ENCODE data around the gene GPRC5D. TPM values are rescaled to one million over a fixed set of nuclear protein-coding genes. Genes with fewer than 3 reads are reported as not detected.

Gene GPRC5D
- polyA plus RNA-seq, 1 donor (not counting 4 experiments of a cell fraction or from before 2014, with no cell fraction given): 0.08 TPM

DNA sequence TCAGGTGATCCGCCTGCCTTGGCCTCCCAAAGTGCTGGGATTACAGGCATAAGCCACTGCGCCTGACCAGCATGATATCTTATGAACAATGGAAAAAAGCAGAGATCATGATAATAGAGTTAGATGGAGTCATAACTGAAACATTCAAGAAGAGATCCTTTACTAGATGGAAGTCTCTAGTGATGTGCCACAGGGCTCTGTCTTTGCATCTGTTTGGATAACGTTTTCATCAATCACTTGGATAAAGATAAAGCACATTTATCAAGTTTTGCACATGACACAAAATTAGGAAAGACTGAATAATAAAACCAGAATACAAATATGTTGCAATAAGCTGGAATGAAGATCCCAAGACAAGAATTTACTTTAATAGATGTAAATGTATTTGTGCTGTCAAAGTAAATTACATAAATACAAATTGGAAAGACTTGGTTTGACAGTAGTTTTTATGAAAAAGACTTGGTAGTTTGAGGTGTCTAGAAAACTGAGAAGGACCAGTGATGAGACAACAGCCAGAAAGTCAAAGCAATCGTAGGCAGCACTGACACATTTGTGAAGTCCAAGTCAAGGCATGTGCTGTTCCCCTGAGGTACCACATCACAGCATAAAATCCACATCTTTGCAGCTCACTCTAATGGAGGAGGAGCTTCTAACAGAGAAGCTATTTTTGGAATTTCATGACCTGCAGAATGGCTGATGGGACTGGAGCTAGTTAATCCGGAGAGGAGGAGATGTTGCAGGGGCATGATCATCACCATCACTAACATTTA is 32.1 kb downstream of the GPRC5D start:
- dilution Hi-C loops (cut with MboI; ENCODE audit: extremely low pct_ligation_motif_present, low sequenced_read_pairs): no loop called here
- Histone ChIP-seq H4K20me1 (ENCODE audit: control insufficient read depth, extremely low read depth, insufficient read depth, low read length) (no peaks in the 10 kb centered on the region), H3K9ac (ENCODE audit: control insufficient read depth, extremely low read depth, insufficient read depth, low read length) (no peak overlapping the region), H3K4me3 (ENCODE audit: control insufficient read depth in 2 of 3, extremely low read depth in 1 of 3, insufficient read depth in 2 of 3, low read depth in 1 of 3, low read length in 3 of 3) (no peak overlapping the region), H2AFZ (ENCODE audit: control insufficient read depth, low read length) (no peak overlapping the region), H3K27ac (ENCODE audit: control insufficient read depth, insufficient read depth, low read length) (no peak overlapping the region), H3K9me1 (ENCODE audit: control insufficient read depth, extremely low read depth, insufficient read depth, low read length) (no peaks in the 10 kb centered on the region), H3K9me3 (ENCODE audit: control insufficient read depth, low read depth, low read length) (no peaks in the 10 kb centered on the region), H3K4me1 (ENCODE audit: control insufficient read depth, extremely low read depth, insufficient read depth, low read length) (no peaks in the 10 kb centered on the region), H3K4me2 (ENCODE audit: control insufficient read depth, extremely low read depth, insufficient read depth, low read depth, low read length) (no peak overlapping the region), H3K79me2 (ENCODE audit: control insufficient read depth, insufficient read depth, low read length) (no peaks in the 10 kb centered on the region), H3K36me3 (ENCODE audit: control insufficient read depth in 2 of 2, extremely low read depth in 1 of 2, insufficient read depth in 2 of 2, low read length in 2 of 2) (peaks cover 7 to 9% of the 10 kb centered on the region in 2 experiments), H3K27me3 (ENCODE audit: control insufficient read depth, extremely low read depth, insufficient read depth, low read length) (no peaks in the 10 kb centered on the region)
- TF ChIP-seq CTCF (optimal IDR thresholded peaks at IDR 0.05 in 1 of 3, IDR thresholded peaks at IDR 0.05 in 1 of 3, conservative IDR thresholded peaks at IDR 0.05 in 1 of 3; ENCODE audit: extremely low read depth in 1 of 3, insufficient read depth in 2 of 3, low read length in 3 of 3) (no peak), EZH2 (IDR thresholded peaks at IDR 0.05; ENCODE audit: low read length) (no peak)
- no peak for DNase-seq (ENCODE audit: low read depth, low spot score)
- FAIRE-seq: no peak

DNA sequence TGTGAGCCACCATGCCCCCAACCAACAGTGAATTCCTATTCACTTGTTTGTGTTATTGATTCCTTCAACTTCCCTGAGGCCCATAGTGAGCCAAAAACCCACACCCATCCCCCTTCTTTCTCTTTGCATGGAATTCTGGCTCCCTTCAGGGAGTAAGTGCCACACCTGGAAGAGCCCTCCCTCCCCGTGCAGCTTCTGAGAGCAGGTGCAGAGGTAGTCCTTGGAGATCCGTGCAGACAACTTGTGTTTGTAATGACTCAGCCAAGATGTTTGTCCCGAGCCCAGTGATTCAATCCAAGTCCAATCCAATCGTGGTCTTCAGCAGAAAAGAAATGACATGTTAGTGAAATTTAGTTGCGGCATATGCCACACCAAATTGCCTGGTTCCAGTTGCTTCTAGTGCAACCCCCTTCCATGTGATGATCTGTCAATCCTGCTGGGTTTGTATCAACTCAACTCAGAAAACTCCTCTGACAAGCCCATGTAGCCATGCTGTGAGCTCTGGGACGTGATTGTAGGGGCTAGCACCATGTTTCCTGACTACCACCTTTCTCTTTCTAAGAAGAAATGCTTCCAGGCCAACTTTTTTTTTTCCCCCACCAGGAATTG is 33.1 kb downstream of the GPRC5D start:
- Histone ChIP-seq H3K36me3 (ENCODE audit: control insufficient read depth in 2 of 2, extremely low read depth in 1 of 2, insufficient read depth in 2 of 2, low read length in 2 of 2) (peaks cover 7 to 10% of the 10 kb centered on the region in 2 experiments), H3K79me2 (ENCODE audit: control insufficient read depth, insufficient read depth, low read length) (no peaks in the 10 kb centered on the region), H3K4me1 (ENCODE audit: control insufficient read depth, extremely low read depth, insufficient read depth, low read length) (no peaks in the 10 kb centered on the region), H3K9me3 (ENCODE audit: control insufficient read depth, low read depth, low read length) (no peaks in the 10 kb centered on the region), H3K27me3 (ENCODE audit: control insufficient read depth, extremely low read depth, insufficient read depth, low read length) (no peaks in the 10 kb centered on the region), H3K27ac (ENCODE audit: control insufficient read depth, insufficient read depth, low read length) (no peak overlapping the region), H3K9ac (ENCODE audit: control insufficient read depth, extremely low read depth, insufficient read depth, low read length) (no peak overlapping the region), H3K4me2 (ENCODE audit: control insufficient read depth, extremely low read depth, insufficient read depth, low read depth, low read length) (no peak overlapping the region), H2AFZ (ENCODE audit: control insufficient read depth, low read length) (no peak overlapping the region), H3K9me1 (ENCODE audit: control insufficient read depth, extremely low read depth, insufficient read depth, low read length) (no peaks in the 10 kb centered on the region), H3K4me3 (ENCODE audit: control insufficient read depth in 2 of 3, extremely low read depth in 1 of 3, insufficient read depth in 2 of 3, low read depth in 1 of 3, low read length in 3 of 3) (no peak overlapping the region), H4K20me1 (ENCODE audit: control insufficient read depth, extremely low read depth, insufficient read depth, low read length) (no peaks in the 10 kb centered on the region)
- dilution Hi-C loops (cut with MboI; ENCODE audit: extremely low pct_ligation_motif_present, low sequenced_read_pairs): no loop called here
- no peak for DNase-seq (ENCODE audit: low read depth, low spot score)
- no peak for TF ChIP-seq EZH2 (IDR thresholded peaks at IDR 0.05; ENCODE audit: low read length)
- FAIRE-seq: no peak
